Activated CD4-positive, alpha-beta T cell treated with anti-CD3 and anti-CD28 coated beads, Interleukin-10, Interleukin-2, amounts not matched to agents 100 ng/mL and 50 ng/mL, durations not matched to agents 16 hours and 8 hours (primary cell): Measurements from ENCODE around the gene NR6A1.
A peak's percentile ranks its signal among the peaks of the same experiment; 100 is the strongest.

Experiments used
- DNase-seq: peaks from one replicate; pipeline ENCODE4 v3.0.0-alpha.2; 2020

The NR6A1 gene

DNA sequence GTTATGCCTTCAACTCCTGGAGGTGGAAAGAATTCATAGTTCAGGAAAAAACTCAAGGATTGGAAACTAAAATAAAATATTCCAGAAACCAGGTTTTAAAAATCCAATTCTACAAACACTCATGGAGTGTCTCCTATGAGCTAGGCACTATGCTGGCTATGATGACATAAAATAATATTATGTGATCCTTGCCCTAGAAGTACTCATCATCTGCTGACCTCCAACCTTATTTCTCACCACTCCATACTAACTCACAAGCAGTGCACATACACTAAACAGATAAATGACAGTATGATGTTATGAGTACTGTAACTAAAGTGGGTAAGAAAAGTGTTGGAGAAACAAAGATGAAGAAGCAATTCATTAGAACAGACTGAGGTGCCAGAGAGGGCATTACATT is 170.7 kb downstream of the NR6A1 start:
- DNase-seq: no peak

DNA sequence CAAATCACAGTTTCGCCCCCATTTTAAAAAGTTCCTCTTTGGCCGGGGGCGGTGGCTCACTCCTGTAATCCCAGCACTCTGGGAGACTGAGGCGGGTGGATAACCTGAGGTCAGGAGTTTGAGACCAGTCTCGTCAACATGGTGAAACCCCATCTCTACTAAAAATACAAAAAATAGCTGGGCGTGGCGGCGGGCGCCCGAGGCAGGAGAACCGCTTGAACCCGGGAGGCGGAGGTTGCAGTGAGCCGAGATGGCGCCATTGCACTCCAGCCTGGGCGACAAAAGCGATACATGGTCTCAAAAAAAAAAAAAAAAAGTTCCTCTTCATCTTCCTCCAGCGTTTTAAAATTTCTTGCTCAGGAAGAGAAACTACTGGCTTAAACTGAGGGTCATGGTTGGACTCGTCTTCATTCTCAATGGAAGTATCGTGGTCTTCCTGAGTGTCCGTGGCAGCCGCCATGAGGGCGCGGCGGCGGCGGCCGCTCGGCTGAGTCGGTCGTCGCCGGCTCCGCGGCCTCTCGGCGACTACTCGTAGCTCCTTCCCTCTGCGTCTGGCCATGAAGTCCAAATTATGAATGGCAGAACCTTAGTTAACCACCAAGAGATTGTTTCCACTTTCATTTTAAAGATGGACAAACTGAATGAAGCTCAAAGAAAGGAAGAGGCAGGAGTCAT is 171.9 kb downstream of the NR6A1 start:
- no peak for DNase-seq

DNA sequence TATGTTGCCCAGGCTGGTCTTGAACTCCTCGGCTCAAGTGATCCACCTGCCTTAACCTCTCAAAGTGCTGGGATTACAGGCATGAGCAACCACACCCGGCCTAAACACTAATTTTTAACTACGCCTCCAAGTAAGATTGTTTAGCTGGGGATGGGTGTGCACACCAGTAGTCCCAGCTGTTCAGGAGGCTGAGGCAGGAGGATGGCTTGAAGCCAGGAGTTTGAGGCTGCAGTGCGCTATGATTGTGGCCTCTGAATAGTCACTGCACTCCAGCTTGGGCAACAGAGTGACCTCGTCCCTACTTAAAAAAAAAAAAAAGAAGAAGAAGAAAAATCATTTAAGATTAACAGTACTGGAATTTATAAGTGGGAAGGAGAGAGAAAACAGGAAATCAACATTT is 173.1 kb downstream of the NR6A1 start:
- no peak for DNase-seq

DNA sequence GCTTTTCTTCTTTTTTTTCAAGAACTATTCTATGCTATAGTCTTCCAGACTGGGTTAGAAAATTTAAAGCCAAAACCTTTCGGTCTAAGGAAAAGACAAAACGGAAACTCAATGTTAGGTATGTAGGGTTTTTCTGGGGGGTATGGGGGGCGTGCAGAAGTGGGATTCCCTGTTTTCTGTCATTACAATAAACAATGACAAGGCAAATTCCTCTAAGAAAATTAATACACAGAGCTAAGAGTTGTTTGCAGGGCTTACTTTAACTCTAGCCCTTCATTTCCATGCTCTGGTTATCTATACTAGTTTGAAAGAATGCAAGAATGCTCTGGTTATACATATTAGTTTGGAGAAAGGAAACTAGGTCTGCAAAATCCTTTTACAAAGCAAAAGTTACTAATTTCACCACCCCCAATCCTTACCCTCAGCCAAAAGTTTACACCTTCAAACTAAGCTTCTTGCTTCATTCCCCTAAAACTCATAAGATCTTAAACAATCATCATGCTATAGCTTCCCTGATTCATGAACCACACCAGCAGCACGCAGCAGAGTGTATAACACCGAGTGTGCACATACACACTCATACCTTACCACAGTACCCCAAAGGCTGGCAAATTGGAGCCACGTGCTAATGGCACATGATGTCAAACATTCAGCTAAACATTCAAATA is 174.8 kb downstream of the NR6A1 start:
- DNase-seq: no peak

DNA sequence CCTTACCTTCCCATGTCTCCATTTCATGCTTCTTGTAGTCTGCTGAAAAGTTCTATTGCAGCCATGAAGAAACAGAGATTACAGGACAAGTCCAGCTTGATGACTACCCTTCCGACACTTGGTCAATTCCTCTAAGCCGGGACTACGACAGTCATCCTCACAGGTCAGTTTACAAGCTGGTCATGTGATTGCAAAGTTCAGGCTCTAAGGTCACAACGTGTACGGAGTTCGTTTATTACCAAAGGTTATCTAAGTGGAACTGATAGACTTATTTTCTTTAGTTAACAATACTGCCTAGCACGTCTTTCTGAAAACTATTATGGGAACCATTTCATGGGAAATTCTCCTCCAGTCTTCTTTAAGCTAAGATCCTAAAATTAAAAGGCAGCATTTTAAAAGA is 175.4 kb downstream of the NR6A1 start:
- no peak for DNase-seq

DNA sequence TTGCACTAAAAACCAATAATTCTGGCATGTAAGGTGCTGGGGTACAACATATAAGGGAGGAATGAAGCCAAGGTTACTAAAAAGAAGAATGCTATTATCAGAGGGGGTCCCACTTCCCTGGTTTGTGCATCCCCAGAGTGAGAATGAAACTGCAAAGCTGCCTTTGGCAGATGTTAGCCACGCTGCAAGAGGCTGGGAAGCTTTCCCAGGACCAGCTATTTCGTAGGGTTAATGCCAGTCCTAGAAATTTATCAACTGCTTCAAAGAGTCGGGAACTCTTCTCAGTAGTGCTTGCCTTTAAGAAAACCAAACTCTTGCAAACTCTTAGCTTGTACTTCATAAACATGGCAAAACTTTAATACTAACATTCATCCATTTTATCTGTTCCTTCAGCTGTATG is 176.4 kb downstream of the NR6A1 start:
- no peak for DNase-seq

DNA sequence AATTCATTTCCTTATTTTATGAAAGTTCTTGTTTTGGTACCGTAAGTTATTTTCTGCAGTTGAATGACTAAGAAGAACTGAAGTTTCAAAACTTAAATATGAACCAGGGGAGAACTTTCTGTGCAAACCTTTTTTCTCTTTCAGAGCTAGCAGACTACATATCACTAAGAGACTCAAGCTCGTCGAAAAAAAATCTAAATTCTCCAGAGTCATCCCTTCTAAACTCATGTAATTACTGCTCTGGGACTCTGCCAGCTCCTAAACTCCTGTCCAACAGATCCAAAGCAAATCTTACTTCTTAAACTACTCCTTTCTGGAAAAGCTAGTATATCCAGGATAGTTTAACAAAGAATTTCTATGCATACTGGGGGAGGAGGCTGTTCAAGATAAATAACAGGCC is 176.9 kb downstream of the NR6A1 start:
- DNase-seq: no peak

DNA sequence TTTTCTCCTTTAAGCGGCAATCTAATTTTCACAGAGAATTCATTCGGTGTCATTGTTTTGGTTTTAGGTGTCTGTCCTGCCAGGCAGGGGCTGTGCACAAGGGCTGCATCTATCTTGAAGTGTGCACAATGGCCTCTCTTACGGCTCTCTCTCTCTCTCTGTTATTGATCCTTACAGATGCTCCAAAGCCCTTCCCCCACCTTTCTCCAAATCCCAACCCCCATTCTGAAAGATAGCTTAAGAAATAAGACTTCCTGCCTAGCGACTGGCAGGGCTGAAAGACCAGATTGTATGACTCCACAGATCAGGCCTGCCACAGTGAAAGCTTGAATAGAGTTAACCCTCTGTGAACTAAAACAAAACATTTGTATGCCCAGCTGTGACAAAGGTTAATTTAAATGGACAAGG is 177.5 kb downstream of the NR6A1 start:
- no peak for DNase-seq

DNA sequence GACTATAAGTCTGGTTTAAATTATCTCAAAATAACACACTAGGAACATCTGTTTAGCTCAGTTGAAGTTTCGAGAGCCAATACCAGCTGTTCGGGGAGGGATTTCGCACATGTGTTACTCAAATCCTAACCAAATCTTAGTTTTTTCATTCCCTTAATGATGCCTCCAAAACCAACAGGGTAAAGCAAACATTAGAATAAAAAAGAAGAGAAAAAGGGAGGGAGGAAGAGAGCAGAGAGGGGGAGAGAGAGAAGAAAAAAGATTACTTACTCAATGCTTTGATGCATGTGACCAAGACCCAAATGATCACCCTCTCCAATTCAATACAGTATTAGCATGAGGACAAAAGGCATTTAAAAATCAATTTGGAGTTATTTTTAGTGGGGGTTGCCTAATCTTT is 177.9 kb downstream of the NR6A1 start:
- no peak for DNase-seq

DNA sequence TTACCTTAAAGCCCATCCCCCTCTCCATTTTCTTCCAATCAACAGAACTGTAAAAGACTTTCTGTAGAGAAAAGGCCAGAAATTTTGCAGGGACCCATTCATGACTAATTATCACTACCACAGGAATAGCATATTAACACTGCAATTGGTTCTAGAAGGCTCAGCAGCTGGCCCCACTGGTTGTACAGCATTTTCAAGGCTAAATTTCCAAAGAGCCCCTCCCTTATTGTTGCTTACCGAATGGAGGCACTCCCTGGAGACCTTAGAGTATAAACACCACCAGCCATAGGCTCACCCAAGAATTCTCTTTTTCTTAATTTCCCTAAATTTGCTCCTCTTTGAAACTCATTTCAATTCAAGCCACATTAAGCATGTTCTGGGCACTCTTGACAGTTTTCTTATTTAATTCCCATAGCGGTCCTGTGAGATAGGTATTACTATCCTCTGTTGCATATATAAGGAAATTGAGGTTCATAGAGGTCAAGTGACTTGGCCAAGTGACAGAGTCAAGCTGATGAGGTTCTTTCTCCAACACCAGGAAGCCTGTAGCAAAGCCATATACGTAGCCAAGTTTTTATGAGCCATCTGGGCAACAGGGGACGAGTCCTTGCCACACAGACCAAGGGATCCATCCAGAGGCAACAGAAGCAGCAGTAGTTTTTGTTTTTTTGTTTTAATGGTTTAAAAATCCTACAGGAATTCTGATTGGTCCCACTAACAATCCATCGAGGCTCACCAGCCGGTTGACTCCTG is 180.0 kb downstream of the NR6A1 start:
- DNase-seq: no peak

DNA sequence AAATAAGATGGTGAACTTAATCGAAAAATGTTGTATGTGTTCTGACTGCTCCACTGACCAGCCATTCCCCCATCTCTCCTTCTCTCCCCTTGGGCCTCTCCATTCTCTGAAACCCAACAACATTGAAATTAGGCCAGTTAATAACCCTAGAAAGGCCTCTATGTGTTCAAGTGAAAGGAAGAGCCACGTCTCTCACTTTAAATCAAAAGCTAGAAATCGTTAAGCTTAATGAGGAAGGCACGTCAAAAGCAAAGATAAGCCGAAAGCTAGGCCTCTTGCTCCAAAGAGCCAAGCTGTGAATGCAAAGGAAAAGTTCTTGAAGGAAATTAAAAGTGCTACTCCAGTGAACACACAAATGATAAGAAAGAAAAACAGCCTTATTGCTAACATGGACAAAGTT is 186.5 kb downstream of the NR6A1 start:
- no peak for DNase-seq

DNA sequence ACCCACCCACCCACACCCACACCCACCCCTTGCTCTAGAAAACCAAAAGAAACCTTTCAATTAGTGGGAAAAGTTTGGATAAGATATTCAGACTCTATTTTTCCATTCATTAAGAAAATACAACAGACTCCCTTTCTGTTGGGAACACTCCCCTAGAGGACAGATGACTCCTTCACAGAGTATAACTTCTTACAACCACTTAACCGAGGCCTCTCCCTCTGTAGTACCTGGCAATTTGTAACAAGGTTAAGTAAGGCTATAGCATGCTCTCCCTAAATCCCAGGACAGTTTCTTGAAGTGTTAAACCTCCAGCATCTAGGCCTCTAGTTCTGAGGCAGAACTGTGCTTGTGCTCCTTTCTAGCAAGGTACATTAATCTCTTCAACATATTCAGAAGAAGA is 188.0 kb downstream of the NR6A1 start:
- no peak for DNase-seq

DNA sequence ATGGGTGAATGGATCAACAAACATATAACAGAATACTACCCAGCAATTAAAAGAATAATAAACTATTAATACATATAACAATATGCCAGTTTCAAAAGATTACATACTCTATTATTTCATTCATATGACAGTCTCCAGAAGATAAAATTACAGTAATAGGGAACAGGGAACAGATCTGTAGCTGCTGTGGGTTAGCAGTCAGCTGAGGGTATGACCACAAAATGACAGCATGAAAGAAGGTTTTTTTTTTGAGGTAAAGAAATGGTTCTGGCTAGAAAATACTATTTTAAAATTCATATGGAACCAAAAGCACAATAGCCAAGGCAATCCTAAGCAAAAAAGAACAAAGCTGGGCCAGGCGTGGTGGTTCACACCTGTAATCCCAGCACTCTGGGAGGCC is 190.9 kb downstream of the NR6A1 start:
- no peak for DNase-seq

DNA sequence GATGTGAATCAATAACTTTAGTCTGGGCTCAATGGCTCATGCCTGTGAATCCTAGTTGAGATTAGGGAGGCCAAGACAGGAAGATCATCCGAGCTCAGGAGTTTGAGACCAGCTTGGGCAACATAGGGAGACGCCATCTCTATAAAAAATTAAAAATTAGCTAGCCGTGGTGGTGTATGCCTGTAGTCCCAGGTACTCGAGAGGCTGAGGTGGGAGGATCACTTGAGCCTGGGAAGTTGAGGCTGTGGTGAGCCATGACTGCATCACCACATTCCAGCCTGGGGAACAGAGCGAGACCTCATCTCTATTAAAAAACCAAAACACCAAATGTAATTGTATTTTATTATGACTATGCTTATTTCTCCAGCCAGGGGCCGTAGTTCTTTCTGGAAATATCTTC is 194.4 kb downstream of the NR6A1 start:
- DNase-seq: no peak

DNA sequence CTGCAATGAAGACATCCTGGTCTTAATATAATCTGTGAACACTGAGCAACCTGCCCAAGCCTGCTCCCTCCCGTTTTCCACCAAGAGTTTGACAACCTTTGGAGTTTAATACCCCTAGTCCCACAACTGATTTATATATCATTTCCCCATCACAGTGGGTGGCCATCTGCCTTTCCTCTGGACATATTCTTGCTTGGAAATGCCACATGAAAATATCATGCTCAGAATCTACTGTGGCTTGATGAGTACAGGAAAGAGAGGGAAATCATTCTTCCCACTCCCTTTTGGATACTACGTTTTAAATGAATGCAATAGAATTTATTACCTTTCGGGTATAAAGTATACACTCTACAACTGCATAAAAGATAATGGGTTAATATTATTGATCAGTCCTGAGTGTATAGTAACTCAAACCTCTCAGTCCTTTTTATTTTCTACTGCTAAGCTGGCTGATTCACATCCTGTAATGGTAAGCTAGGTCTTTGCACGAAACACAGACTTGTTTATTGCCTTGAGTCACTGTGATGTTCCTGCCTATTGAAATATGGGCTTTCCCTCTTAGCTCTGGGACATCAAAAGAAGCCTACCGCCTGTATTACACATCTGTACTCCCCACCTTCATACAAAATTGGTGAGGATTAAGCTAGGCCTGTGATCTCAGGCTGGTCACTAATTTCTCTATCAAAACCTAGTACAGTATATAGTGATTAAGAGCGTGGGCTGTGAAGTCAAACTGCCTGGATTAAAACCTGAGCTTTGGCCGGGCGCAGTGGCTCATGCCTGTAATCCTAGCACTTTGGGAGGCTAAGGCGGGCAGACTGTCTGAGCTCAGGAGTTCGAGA is 196.4 kb downstream of the NR6A1 start:
- DNase-seq: peak; percentile 4

DNA sequence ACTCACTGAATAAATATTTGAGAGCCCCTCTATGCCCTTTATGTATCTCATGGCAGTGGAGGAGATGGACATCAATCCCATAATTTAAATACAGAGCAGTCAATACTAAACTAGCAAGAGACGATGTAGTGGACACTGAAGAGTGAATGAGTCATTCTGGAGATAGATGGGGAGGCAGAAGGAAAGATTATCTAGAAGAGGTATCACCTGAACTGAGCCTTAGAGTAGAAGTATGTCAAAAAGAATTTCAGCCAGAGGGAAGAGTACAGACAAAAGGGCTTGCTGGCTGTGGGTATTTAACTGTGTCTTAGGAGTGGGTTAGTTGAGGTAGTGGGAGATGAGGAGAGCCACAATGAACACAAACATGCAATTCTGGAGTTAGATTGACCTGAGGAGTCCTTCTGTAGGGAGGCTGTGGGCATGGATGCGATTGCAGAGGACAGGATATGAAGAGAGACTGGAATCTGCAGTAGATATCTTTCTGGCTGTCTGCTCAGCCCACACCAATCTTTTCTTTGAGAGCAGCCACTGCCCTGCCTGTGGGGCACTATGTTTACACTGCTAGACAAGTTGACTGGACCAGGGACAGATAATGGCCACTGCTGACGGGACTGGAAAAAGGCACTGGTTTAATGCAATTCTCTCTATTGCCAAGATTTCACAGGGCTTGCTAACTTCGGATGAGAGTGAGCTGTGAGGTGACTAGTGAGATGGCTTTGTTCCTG is 200.0 kb downstream of the NR6A1 start:
- DNase-seq: no peak

DNA sequence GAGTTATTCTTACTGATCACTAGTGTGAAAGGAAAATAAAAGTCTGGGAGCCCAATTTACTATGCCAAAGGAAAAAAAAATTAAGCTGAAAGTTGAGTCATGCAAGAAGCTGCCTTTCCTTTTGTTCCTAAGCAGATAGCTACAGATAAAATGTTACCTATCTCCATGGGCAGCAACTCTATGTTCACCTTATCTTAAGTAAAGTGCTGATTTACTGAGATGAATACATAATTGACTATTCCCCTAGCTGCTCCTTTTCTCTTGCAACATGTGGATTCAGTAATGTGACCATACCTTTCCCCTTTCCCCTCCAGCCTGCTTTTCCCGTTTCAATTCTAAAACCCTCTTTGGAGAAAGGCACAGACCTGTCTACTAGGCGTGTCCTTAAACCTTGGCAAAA is 201.2 kb downstream of the NR6A1 start:
- DNase-seq: no peak

DNA sequence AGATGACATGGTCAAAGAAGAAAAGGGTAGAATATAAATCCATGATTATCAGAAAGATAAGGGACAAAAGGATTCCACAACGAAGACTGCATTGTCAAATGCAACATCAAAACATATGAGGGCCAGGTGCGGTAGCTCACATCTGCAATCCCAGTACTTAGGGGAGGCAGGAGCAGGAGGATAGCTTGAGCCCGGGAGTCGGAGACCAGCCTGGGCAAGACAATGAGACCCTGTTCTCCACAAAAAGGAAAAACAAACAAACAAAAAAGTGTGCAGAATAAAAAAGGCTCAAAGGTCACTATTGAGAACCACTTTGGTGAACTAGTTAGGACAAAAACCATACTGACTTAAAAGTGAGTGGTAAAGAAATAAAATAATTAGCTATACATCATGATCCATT is 203.7 kb downstream of the NR6A1 start:
- no peak for DNase-seq

DNA sequence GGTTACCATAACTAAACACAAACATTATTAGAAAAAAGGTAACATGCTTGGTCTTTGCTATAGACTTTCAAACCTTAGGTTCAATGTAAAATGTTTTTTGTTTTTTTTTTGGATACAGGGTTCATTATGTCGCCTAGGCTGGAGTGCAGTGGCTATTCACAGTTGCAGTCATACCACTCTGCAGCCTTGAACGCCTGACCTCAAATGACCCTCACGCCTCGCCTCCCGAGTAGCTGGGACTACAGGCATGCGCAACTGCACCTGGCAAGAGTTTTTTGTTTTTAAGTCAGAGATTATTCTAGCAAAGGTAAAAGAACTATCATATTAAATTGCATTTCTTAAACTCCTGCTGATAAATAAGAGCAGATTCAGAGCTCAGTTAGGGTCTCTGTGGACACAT is 208.8 kb downstream of the NR6A1 start:
- no peak for DNase-seq

DNA sequence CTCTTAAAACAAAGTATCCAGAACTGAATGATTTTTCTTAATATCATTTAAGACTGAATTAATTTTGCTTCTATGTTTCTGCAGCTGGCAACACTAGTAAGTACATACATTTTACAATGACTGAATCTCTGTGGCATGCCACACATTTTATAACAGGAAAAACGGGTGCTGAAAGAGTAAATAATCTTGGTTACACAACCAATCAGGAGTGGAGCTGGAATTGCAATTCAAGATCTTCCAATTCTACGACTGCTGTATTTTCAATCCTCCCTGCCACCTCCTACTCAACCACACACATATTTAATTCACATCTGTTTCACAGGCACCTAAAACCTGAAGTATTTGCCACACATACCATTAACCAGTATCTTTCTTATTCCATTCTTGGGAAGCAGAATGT is 211.2 kb downstream of the NR6A1 start:
- DNase-seq: no peak

DNA sequence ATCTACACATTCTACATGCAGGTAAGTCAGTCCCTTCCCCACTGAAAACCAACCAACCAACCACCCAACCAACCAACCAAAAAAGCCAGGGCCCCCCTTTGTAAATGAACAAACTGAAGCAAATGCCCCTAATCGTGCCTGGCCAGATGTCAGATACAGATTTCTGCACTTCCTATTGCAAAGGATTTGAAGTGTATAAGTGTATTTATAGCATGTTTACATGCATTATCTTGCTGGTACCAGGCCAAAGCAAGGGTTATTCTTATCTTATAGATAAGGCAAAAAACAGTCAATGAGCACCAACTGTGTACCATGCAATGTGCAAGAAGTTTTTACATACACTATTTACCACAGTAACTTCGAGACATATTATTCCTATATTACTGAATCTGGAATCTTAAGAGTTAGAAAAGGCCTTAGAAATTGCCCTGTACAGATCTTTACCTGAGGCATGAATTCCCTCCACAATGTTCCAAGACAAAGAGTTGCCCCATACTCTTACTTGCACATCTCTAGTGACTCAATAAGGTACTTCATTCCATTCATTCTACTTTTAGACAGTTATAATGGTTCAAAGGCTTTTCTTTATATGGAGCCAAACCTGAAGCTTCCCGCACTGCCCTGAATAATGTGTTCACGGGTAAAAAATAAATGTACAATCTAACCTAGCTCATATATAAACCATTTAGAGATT is 212.2 kb downstream of the NR6A1 start:
- DNase-seq: no peak

DNA sequence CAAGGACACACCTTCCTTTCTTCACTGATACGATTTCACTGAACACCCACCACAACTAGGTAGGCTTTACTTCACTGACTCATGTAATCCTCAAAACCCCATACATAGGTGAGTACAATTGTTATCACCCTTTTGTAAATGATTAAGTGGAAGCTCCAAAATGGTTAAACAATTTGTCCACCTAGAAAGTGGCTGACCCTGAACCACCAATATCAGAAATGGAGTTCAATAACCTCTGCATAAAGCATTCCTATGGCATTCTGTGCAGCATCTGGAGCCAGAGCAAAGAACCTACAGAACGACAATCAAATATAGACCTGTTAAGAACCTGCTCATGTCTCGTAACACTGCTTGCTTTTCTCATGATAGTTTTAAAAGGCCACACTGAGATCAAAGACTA is 213.2 kb downstream of the NR6A1 start:
- no peak for DNase-seq
